SU-DHL-6 (cell line): Measurements from ENCODE around the gene ERMN.

ENCODE experiments used
- CTCF ChIP-seq: fragments of 200-600 bp; sonication (generic); IDR thresholded peaks from one replicate; pipeline ENCODE4 v1.5.1; 2017; ENCODE audit warnings: antibody characterized with exemption, mild to moderate bottlenecking, low read length, moderate library complexity; ENCODE audit not compliant: insufficient read depth, poor library complexity, severe bottlenecking
- EZH2phosphoT487 ChIP-seq: fragments of 200-600 bp; sonication (generic), shearing (Covaris generic); conservative IDR thresholded peaks from 2 replicates; pipeline ENCODE4 v1.6.1; 2018; ENCODE audit warnings: mild to moderate bottlenecking, antibody characterized with exemption, low read length, moderate library complexity, mixed read lengths

- TF ChIP-seq CTCF (no peak), EZH2phosphoT487 (no peak)
These were observed 6.7 kb downstream of the ERMN start for GRCh38 chr2:157318884-157319283.
